ENCODE results near the gene B4GALNT3.

B4GALNT3 gene

GRCh38 chr12:479161-479560 lies 19.4 kb downstream of the B4GALNT3 start:
- DNase-seq (ENCODE audit: low read depth), result no peak
- H3K4me3 ChIP-seq (ENCODE audit: low read depth, low read length), result no peak overlapping the region
- TF ChIP-seq CTCF (IDR thresholded peaks at IDR 0.05; ENCODE audit: insufficient read depth, low read depth, low read length, missing control alignments), result no peak

- no peak overlapping the region for H3K4me3 ChIP-seq (ENCODE audit: low read depth, low read length)
- DNase-seq (ENCODE audit: low read depth), result no peak
- no peak for TF ChIP-seq CTCF (IDR thresholded peaks at IDR 0.05; ENCODE audit: insufficient read depth, low read depth, low read length, missing control alignments)
Observed at GRCh38 chr12:480831-481816, 21.4 kb downstream of the B4GALNT3 start.

- no peak overlapping the region for H3K4me3 ChIP-seq (ENCODE audit: low read depth, low read length)
- DNase-seq (ENCODE audit: low read depth), result no peak
- TF ChIP-seq CTCF (IDR thresholded peaks at IDR 0.05; ENCODE audit: insufficient read depth, low read depth, low read length, missing control alignments), result no peak
Observed at GRCh38 chr12:482061-482460, 22.3 kb downstream of the B4GALNT3 start.

GRCh38 chr12:484096-484495 lies 24.4 kb downstream of the B4GALNT3 start:
- H3K4me3 ChIP-seq (ENCODE audit: low read depth, low read length), result no peak overlapping the region
- no peak for TF ChIP-seq CTCF (IDR thresholded peaks at IDR 0.05; ENCODE audit: insufficient read depth, low read depth, low read length, missing control alignments)
- no peak for DNase-seq (ENCODE audit: low read depth)

GRCh38 chr12:490260-490659 lies 30.5 kb downstream of the B4GALNT3 start:
- no peak for DNase-seq (ENCODE audit: low read depth)
- TF ChIP-seq CTCF (IDR thresholded peaks at IDR 0.05; ENCODE audit: insufficient read depth, low read depth, low read length, missing control alignments), result no peak
- no peak overlapping the region for H3K4me3 ChIP-seq (ENCODE audit: low read depth, low read length)

GRCh38 chr12:495466-495865 lies 35.7 kb downstream of the B4GALNT3 start:
- no peak for TF ChIP-seq CTCF (IDR thresholded peaks at IDR 0.05; ENCODE audit: insufficient read depth, low read depth, low read length, missing control alignments)
- no peak overlapping the region for H3K4me3 ChIP-seq (ENCODE audit: low read depth, low read length)
- DNase-seq (ENCODE audit: low read depth), result no peak
